CD14-positive monocyte (primary cell): ENCODE measurements around the gene PSMF1. TPM values are rescaled to one million over a fixed set of nuclear protein-coding genes. Genes with fewer than 3 reads are reported as not detected.

Experiments used
- DNase-seq, 3 donors: peaks; one replicate each; pipeline ENCODE4 v3.0.0-alpha.2; 2011 to 2022
- H2AFZ ChIP-seq: 2 replicates; pipeline ENCODE4 v1.6.0; 2012; ENCODE audit warnings: mild to moderate bottlenecking, low read depth, low read length, inconsistent platforms; ENCODE audit not compliant: insufficient read depth, poor library complexity, severe bottlenecking
- H3K27ac ChIP-seq, 2 donors: 1 replicate in 1 of 2; 2 replicates in 1 of 2; pipeline ENCODE4 v1.5.1; 2012 to 2013; ENCODE audit warnings: low read length in 2 of 2, control low read depth in 1 of 2, inconsistent platforms in 1 of 2, low read depth in 1 of 2, mild to moderate bottlenecking in 1 of 2
- H3K27me3 ChIP-seq, 2 donors: one replicate each; pipeline versions ENCODE4 v1.6.0 to v1.6.1; 2011 to 2013; ENCODE audit warnings: low read length in 2 of 2; ENCODE audit not compliant: control insufficient read depth in 2 of 2, insufficient read depth in 2 of 2
- H3K36me3 ChIP-seq, 2 donors: replicated peaks in 1 of 2; 1 replicate in 1 of 2; 2 replicates in 1 of 2; pipeline versions ENCODE4 v1.5.1 to v1.6.1; 2012 to 2013; ENCODE audit warnings: low read length in 2 of 2, control low read depth in 1 of 2, inconsistent platforms in 1 of 2, mild to moderate bottlenecking in 1 of 2; ENCODE audit not compliant: insufficient read depth in 2 of 2, control insufficient read depth in 1 of 2
- H3K4me1 ChIP-seq, 2 donors: 1 replicate in 1 of 2; 2 replicates in 1 of 2; pipeline versions ENCODE4 v1.5.1 to v1.6.1; 2012 to 2013; ENCODE audit warnings: low read length in 2 of 2, control low read depth in 1 of 2, inconsistent platforms in 1 of 2, mild to moderate bottlenecking in 1 of 2, moderate library complexity in 1 of 2; ENCODE audit not compliant: insufficient read depth in 2 of 2, control insufficient read depth in 1 of 2
- H3K4me2 ChIP-seq: replicated peaks from 2 replicates; pipeline ENCODE3; 2012; ENCODE audit warnings: low read length, moderate library complexity, mild to moderate bottlenecking; ENCODE audit not compliant: poor library complexity, severe bottlenecking; ENCODE audit errors: extremely low read depth
- H3K4me3 ChIP-seq, 3 experiments: fragments of 200-600 bp in 1 of 3; sonication (generic) in 1 of 3; replicated peaks in 1 of 3; 1 replicate in 2 of 3; 2 replicates in 1 of 3; pipeline ENCODE4 v1.5.1; 2011 to 2013; ENCODE audit warnings: low read length in 3 of 3, mild to moderate bottlenecking in 3 of 3, control low read depth in 2 of 3, low read depth in 2 of 3, inconsistent platforms in 1 of 3, moderate library complexity in 1 of 3
- H3K79me2 ChIP-seq: 2 replicates; pipeline ENCODE4 v1.6.0; 2012; ENCODE audit warnings: mild to moderate bottlenecking, control low read depth, inconsistent platforms, low read length, moderate library complexity; ENCODE audit not compliant: insufficient read depth
- H3K9ac ChIP-seq: 2 replicates; pipeline ENCODE4 v1.6.0; 2017; ENCODE audit warnings: low read length, mild to moderate bottlenecking; ENCODE audit not compliant: insufficient read depth, poor library complexity, severe bottlenecking
- H3K9me3 ChIP-seq, 2 donors: replicated peaks in 1 of 2; 1 replicate in 1 of 2; 2 replicates in 1 of 2; pipeline versions ENCODE4 v1.5.1 to v1.6.1; 2012 to 2013; ENCODE audit warnings: low read length in 2 of 2, control low read depth in 1 of 2; ENCODE audit not compliant: control insufficient read depth in 1 of 2, insufficient read depth in 1 of 2
- H4K20me1 ChIP-seq: 2 replicates; pipeline ENCODE4 v1.6.0; 2012; ENCODE audit warnings: mild to moderate bottlenecking, low read length, control low read depth, moderate library complexity; ENCODE audit not compliant: insufficient read depth
- H3K27ac Mint-ChIP-seq, 7 donors: one replicate each; pipeline ENCODE4 v1.8.0; 2020; ENCODE audit warnings: mild to moderate bottlenecking in 7 of 7, mixed read lengths in 7 of 7, moderate library complexity in 6 of 7, inconsistent platforms in 2 of 7
- H3K27me3 Mint-ChIP-seq, 3 donors: one replicate each; pipeline ENCODE4 v1.8.0; 2021 to 2022; ENCODE audit warnings: low read depth in 3 of 3, mild to moderate bottlenecking in 3 of 3, mixed read lengths in 3 of 3, moderate library complexity in 3 of 3, inconsistent platforms in 1 of 3
- H3K36me3 Mint-ChIP-seq, 2 donors: one replicate each; pipeline ENCODE4 v1.8.0; 2020; ENCODE audit warnings: mixed read lengths in 2 of 2, inconsistent platforms in 1 of 2, mild to moderate bottlenecking in 1 of 2
- H3K4me1 Mint-ChIP-seq: one replicate; pipeline ENCODE4 v1.8.0; 2020; ENCODE audit warnings: mild to moderate bottlenecking, mixed read lengths
- H3K4me3 Mint-ChIP-seq, 2 donors: one replicate each; pipeline ENCODE4 v1.8.0; 2020; ENCODE audit warnings: mild to moderate bottlenecking in 2 of 2, mixed read lengths in 2 of 2, moderate library complexity in 1 of 2
- H3K9me3 Mint-ChIP-seq, 7 donors: one replicate each; pipeline ENCODE4 v1.8.0; 2020 to 2022; ENCODE audit warnings: mixed read lengths in 7 of 7, mild to moderate bottlenecking in 6 of 7, moderate library complexity in 6 of 7, inconsistent platforms in 2 of 7
- CTCF ChIP-seq: fragments of 200-600 bp; IDR thresholded peaks from one replicate; pipeline ENCODE4 v1.8.0; 2022; ENCODE audit warnings: antibody characterized with exemption, mild to moderate bottlenecking
- WGBS: methylation state at CpG from one replicate; pipeline ENCODE4 v1.1.5; 2013; ENCODE audit warnings: missing lambda C conversion rate; ENCODE audit not compliant: insufficient coverage; 5-methylcytosine and 5-hydroxymethylcytosine counted together
- intact Hi-C, 2 donors: fragments of 100-400 bp; cut with micrococcal nuclease; formaldehyde crosslinking; loops; one replicate each; pipeline versions ENCODE4 v1.15.0 to v1.15.1; 2023
- polyA plus RNA-seq, 3 donors: library from polyadenylated mRNA; depleted of rRNA in 1 of 3; unstranded in 2 of 3; stranded (reverse) in 1 of 3; fragments of 300-500 nt in 2 of 3; fragments of >200 nt in 1 of 3; fragmentation: Illumina TruSeq in 2 of 3; gene quantifications; 1 replicate in 2 of 3; 2 replicates in 1 of 3; pipeline ENCODE4 v1.2.3, GENCODE V29; 2012 to 2021

The PSMF1 gene
- polyA plus RNA-seq, 3 donors = 103 to 349 (median 138) TPM

DNA sequence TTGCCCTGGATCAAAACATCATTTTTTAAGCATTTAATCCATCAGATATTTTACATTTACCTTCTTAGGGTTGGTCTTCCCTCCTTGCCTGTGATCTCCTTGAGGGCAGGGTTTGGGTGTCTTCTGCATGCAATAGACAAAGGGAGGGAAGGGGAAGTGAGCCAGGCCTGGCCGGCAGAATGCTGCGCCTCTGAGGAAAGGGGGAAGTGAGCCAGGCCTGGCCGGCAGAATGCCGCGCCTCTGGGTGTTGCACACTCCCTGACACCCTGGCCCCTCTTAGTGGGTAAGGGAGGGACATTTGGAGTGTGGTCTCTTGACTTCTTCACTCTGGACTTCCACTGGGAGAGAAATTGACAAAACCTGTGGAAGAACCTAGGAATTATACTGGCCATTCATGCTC is 12.4 kb downstream of the PSMF1 start:
- H2AFZ ChIP-seq = no peak overlapping the region
- Mint-ChIP-seq H3K27ac (peak overlapping the region; percentile 46 to 89 (median 81)), H3K4me3 (peak overlapping the region; percentile 5 to 47), H3K27me3 (no peaks in the 10 kb centered on the region), H3K9me3 (peaks cover 0 to 7% (median 4%) of the 10 kb centered on the region in 7 donors), H3K4me1 (peaks cover 23% of the 10 kb centered on the region), H3K36me3 (peaks cover 79 to 90% of the 10 kb centered on the region in 2 donors)
- H3K36me3 ChIP-seq = peaks cover 63 to 91% of the 10 kb centered on the region in 2 donors
- peak overlapping the region in 1 of 3 experiments; percentile 31 for H3K4me3 ChIP-seq
- H3K9ac ChIP-seq = no peak overlapping the region
- H3K27ac ChIP-seq = peak overlapping the region; percentile 23 to 60
- peaks cover 33% of the 10 kb centered on the region for H4K20me1 ChIP-seq
- 0% methylated on average over 3 of the region's 5 CpGs for WGBS
- peaks cover 42% of the 10 kb centered on the region for H3K79me2 ChIP-seq
- H3K4me2 ChIP-seq = peak overlapping the region; percentile 31
- TF ChIP-seq CTCF = no peak
- intact Hi-C loops = no loop called here
- no peaks in the 10 kb centered on the region for H3K9me3 ChIP-seq
- H3K27me3 ChIP-seq = no peaks in the 10 kb centered on the region
- peaks cover 19 to 24% of the 10 kb centered on the region in 2 donors for H3K4me1 ChIP-seq
- peak; percentile 66 to 77 (median 73) for DNase-seq

DNA sequence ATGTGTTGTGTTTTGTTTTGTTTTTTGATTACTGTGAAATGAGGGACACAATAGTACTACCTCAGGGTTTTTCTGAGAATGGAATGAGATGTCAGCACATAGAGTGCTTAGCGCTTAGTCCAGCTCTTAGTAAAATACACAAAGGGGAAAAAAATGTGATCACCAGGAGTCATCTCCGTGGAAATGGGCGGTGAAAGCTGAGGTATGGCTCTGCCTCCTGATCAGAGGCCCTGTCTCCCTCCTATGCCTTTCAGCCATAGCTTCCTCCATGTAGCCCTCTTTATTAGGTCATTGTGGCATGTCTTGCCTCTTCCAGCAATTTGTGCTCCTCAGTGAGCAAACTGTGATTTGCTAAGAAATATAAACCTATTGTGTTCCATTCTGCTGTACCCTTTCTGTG is 13.0 kb downstream of the PSMF1 start:
- Mint-ChIP-seq H3K4me3 (peak overlapping the region in 1 of 2 donors; percentile 47), H3K4me1 (peaks cover 19% of the 10 kb centered on the region), H3K36me3 (peaks cover 79 to 90% of the 10 kb centered on the region in 2 donors), H3K27ac (peak overlapping the region; percentile 1 to 89 (median 78)), H3K9me3 (peaks cover 0 to 7% (median 4%) of the 10 kb centered on the region in 7 donors), H3K27me3 (no peaks in the 10 kb centered on the region)
- no peaks in the 10 kb centered on the region for H3K9me3 ChIP-seq
- H3K27ac ChIP-seq = peak overlapping the region; percentile 23 to 60
- 100% methylated on average over 1 of the region's 3 CpGs for WGBS
- H3K79me2 ChIP-seq = peaks cover 42% of the 10 kb centered on the region
- no peak overlapping the region for H3K9ac ChIP-seq
- no peaks in the 10 kb centered on the region for H3K27me3 ChIP-seq
- peak overlapping the region in 1 of 3 experiments; percentile 31 for H3K4me3 ChIP-seq
- intact Hi-C loops = no loop called here
- no peak for TF ChIP-seq CTCF
- H3K36me3 ChIP-seq = peaks cover 63 to 91% of the 10 kb centered on the region in 2 donors
- H2AFZ ChIP-seq = no peak overlapping the region
- H3K4me2 ChIP-seq = peak overlapping the region; percentile 31
- H4K20me1 ChIP-seq = peaks cover 35% of the 10 kb centered on the region
- DNase-seq = no peak
- peaks cover 17 to 21% of the 10 kb centered on the region in 2 donors for H3K4me1 ChIP-seq
